Measurements from ENCODE around the gene LRRC4B. TPM values are rescaled to one million over a fixed set of nuclear protein-coding genes. Genes with fewer than 3 reads are reported as not detected.

The LRRC4B gene
- total RNA-seq, 4 donors from 2014 or later, result 0.33 to 0.81 (median 0.34) TPM; not detected in 1

DNA sequence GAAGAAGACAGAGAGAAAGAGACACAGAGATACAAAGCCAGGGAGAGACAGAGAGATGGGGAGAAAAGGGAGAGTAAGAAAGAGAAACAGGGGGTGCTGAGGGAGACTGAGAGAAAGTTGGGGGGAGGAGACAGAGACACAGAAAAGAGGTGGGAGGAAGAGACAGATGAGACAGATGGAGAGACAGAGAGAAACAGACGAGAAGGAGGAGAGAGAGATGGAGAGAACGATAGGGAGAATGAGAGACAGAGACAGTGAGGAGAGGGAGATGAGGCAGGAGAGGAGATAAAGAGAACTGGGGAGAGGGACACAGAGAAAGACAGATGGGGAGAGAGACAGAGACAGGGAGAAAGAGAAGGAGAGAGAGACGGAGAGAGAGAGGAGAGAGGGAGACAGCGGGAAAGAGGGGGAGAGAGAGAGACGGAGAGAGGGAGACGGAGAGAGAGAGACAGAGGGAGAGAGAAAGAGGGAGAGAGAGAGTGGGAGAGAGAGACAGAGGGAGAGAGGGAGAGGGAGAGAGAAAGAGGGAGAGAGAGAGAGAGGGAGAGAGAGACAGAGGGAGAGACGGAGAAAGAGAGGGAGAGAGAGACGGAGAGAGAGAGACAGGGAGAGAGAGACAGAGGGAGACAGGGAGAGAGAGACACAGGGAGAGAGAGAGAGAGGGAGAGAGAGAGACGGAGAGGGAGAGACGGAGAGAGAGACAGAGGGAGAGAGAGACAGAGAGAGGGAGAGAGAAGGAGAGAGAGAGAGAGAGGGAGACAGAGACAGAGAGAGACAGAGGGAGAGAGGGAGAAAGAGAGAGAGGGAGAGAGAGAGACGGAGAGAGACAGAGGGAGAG, 69.8 kb downstream of the LRRC4B start:
- ATAC-seq, result no peak
- Histone ChIP-seq H3K27me3 (no peaks in the 10 kb centered on the region), H3K9me3 (no peaks in the 10 kb centered on the region), H3K36me3 (no peaks in the 10 kb centered on the region), H3K4me3 (peak overlapping the region; percentile 59 to 71 (median 63)), H3K4me1 (peaks cover 14 to 16% of the 10 kb centered on the region in 2 donors), H3K27ac (peak overlapping the region; percentile 97 to 100 (median 97))
- intact Hi-C loops (cut with DNase I; ENCODE audit: low total_unique reads) (no loop called here), in situ Hi-C loops (cut with MboI; ENCODE audit: low sequenced_read_pairs in 4 of 4) (no loop called here)
- DNase-seq, result no peak
- TF ChIP-seq POLR2A (IDR thresholded peaks at IDR 0.05) (no peak), CTCF (IDR thresholded peaks at IDR 0.05 in 4 of 5, conservative IDR thresholded peaks at IDR 0.05 in 1 of 5) (peak in 3 of 5 experiments; percentile 56 to 60 (median 57))

- Histone ChIP-seq H3K27me3 (no peaks in the 10 kb centered on the region), H3K36me3 (no peaks in the 10 kb centered on the region), H3K4me3 (peak overlapping the region; percentile 32 to 71 (median 63)), H3K4me1 (peaks cover 13 to 14% of the 10 kb centered on the region in 2 donors), H3K27ac (peak overlapping the region; percentile 97 to 100 (median 97)), H3K9me3 (no peaks in the 10 kb centered on the region)
- no peak for ATAC-seq
- in situ Hi-C loops (cut with MboI; ENCODE audit: low sequenced_read_pairs in 4 of 4), result no loop called here
- intact Hi-C loops (cut with DNase I; ENCODE audit: low total_unique reads), result no loop called here
- no peak for DNase-seq
- TF ChIP-seq CTCF (IDR thresholded peaks at IDR 0.05 in 4 of 5, conservative IDR thresholded peaks at IDR 0.05 in 1 of 5), result no peak
- no peak for TF ChIP-seq POLR2A (IDR thresholded peaks at IDR 0.05)
These were observed 71.2 kb downstream of the LRRC4B start for GRCh38 chr19:50497022-50497405.

DNA sequence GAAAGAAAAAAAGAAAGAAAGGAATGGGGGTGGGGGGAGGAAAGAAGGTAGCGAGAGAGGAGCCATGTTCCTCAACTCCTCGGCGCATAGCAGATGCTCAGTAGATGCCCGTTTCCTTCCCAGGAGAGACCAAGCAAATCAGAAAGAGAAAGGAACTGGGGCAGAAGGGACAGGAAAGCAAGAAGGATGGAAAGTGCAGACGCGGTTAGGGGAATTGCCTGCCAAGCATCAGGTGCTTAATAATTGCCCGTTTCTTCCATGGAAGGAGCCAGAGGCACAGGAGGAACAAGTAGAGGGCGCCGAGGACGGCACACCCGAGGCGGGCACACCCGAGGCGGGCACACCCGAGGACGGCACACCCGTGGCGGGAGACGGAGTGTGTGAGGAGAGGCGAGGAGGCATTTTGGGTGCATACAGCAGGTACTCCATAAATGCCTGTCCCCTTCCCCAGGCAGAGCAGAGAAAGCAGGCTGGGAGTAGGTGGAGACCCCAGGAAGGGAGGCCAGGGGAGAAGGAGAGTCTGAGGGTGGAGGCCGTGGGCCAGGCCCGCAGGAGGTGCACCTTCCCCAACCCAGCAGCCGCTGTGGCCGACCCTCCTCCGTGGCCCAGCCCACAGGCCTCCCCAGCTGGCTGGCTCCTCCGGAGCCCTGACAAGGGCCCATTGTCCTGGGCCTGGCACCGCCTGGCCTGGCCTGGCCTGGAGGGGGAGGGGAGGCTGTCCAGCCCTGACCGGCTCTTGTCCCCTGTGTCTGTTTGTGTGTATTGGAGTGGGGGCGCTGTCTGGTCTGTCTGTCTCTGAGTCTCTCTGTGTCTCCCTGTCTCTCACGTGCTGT, 71.8 kb downstream of the LRRC4B start:
- H3K27me3 ChIP-seq, result no peaks in the 10 kb centered on the region
- H3K9me3 ChIP-seq, result no peaks in the 10 kb centered on the region
- TF ChIP-seq POLR2A (IDR thresholded peaks at IDR 0.05) (peak; percentile 34 to 42), CTCF (IDR thresholded peaks at IDR 0.05 in 4 of 5, conservative IDR thresholded peaks at IDR 0.05 in 1 of 5) (no peak)
- peak overlapping the region in 3 of 4 donors; percentile 63 to 71 (median 63) for H3K4me3 ChIP-seq
- intact Hi-C loops (cut with DNase I; ENCODE audit: low total_unique reads) (no loop called here), in situ Hi-C loops (cut with MboI; ENCODE audit: low sequenced_read_pairs in 4 of 4) (no loop called here)
- H3K36me3 ChIP-seq, result no peaks in the 10 kb centered on the region
- ATAC-seq (peak; percentile 32 to 46), DNase-seq (peak; percentile 44 to 84)
- peaks cover 8 to 11% of the 10 kb centered on the region in 2 donors for H3K4me1 ChIP-seq
- H3K27ac ChIP-seq, result peak overlapping the region; percentile 97 to 100 (median 97)

GRCh38 chr19:50495020-50495531, 73.2 kb downstream of the LRRC4B start:
- Histone ChIP-seq H3K27ac (peak overlapping the region in 3 of 4 donors; percentile 97 to 100 (median 97)), H3K27me3 (no peaks in the 10 kb centered on the region), H3K4me1 (peaks cover 5 to 10% of the 10 kb centered on the region in 2 donors), H3K9me3 (no peaks in the 10 kb centered on the region), H3K4me3 (no peak overlapping the region), H3K36me3 (no peaks in the 10 kb centered on the region)
- no peak for ATAC-seq
- TF ChIP-seq POLR2A (IDR thresholded peaks at IDR 0.05) (no peak), CTCF (IDR thresholded peaks at IDR 0.05 in 4 of 5, conservative IDR thresholded peaks at IDR 0.05 in 1 of 5) (no peak)
- in situ Hi-C loops (cut with MboI; ENCODE audit: low sequenced_read_pairs in 4 of 4), result no loop called here
- DNase-seq, result no peak
- intact Hi-C loops (cut with DNase I; ENCODE audit: low total_unique reads), result no loop called here

Data from gastrocnemius medialis (tissue), 4 donors.